ENCODE results near the gene NECTIN4.
"Not testable (repeated sequence)": the region's sequence is repeated elsewhere in the genome, so short reads cannot be mapped to it uniquely, and the experiment has no call there.

NECTIN4 gene

DNA sequence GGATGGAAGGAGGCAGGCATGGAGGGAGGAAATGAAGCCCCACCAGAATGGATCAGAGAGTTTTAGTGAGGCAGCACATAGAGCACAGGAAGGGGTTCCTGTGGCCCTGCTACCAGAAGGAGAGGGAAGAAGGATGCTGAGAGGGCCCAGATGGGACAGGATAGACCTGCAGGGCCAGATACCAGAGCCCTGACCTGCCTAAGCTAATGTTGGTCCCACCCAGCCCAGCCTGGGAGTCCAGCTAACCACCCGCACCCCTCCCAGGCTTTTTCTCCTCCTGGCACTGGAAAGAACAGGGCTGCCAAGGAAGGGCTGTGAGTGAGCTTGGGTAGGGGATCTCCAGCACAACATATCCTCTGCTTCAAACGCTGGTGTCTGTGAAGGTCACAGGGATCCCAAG is 6.9 kb downstream of the NECTIN4 start:
- DNase-seq (ENCODE audit: low read depth), result no peak

DNA sequence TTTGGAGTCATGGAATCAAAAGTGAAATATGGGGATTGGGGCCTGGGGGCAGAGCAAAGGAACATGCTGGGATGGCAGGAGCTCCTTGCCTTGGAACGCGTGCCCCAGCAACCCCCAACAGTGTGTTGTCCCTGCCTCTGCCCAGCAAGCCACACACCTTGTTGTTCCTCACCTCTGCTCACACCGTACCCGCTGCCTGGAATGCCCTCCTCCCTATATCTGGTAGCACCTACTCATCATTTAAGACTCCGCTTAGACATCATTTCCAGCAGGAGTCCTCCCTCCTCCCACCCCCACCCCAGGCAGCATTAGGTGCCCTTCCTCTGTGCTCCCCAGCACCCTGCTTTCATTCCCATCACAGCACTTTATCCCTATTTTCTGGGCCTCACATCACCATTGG is 7.8 kb downstream of the NECTIN4 start:
- DNase-seq (ENCODE audit: low read depth), result no peak

DNA sequence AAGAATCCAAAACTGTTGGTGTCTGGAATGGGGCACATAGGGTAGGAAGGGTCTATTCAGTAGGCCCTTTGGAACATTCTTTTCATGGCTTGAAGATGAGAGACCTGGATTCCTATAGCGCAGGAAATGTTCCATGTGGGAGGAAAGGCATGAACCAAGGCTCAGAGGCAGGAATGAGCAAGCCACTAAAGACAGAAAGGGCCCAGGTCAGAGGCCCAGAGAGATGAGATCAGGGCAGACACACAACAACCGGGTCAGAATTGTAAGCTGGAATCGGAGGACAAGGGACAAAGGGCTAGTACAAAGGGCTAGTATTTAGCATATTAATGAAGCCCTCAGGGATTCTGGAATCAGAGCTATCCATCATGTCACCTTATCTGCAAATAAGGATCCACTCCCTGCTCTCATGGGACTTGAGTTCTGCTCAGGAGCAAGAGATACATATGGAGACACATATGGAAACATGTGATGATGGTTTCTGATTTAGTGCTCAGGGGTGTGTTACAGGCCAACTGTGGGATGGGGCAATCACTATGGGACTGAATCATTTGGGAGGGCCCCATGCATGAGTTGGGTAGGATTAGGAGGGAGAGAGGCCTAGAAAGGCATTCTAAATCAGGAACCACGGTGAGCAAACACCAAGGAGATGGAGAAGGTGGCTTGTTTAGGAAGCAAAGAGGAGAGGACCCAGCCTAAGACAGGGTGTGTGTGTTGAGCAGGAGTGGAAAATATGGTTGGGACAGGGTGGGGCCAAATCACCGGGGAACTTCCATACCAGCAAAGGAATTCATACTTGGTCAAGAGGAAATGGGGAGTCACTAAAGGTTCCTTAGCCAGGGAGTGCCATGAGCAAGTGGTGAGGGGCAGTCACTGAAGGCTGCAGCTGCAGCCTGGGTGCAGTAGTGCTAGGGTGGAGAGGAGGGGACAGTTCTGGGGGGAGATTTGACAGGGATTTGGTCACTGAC is 8.6 kb downstream of the NECTIN4 start:
- no peak for DNase-seq (ENCODE audit: low read depth)

- no peak for DNase-seq (ENCODE audit: low read depth)
Measured at GRCh38 chr1:161079436-161080110, 9.8 kb downstream of the NECTIN4 start.

- no peak for DNase-seq (ENCODE audit: low read depth)
Measured at GRCh38 chr1:161077426-161077825, 11.9 kb downstream of the NECTIN4 start.

GRCh38 chr1:161076410-161076809 is 12.9 kb downstream of the NECTIN4 start:
- DNase-seq (ENCODE audit: low read depth), result no peak

DNA sequence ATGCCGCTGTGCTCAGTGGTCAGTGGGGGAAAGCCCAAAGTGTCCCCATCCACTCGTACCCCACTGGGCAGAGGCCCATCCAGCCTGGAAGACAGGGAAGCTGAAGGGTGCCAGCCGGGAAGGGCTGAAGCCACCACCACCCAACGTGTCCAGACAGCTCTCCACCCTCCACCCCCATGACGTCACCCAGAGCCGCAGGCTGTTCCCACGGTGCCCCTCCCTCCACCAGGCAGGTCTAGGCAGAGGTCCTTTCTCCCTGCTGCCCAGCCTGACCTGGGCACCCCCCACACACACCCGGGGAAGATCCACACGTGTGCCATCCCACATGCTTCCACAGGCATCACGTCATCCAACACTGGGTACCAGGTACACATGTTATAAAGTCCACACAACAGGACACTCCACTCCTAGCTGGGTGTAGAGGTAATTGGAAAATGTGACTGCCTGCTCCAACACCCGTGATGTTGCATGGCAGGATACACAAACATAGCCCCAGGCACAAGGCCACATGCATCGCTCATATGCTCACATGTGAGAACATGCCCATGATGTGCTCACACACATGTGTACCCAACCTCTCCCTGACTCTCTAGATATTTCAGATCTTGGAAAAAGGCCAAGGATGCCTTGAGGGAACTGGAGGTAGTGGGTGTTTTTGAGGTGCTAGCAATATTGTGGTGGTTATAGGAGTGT is 14.5 kb downstream of the NECTIN4 start:
- DNase-seq (ENCODE audit: low read depth), result no peak

DNA sequence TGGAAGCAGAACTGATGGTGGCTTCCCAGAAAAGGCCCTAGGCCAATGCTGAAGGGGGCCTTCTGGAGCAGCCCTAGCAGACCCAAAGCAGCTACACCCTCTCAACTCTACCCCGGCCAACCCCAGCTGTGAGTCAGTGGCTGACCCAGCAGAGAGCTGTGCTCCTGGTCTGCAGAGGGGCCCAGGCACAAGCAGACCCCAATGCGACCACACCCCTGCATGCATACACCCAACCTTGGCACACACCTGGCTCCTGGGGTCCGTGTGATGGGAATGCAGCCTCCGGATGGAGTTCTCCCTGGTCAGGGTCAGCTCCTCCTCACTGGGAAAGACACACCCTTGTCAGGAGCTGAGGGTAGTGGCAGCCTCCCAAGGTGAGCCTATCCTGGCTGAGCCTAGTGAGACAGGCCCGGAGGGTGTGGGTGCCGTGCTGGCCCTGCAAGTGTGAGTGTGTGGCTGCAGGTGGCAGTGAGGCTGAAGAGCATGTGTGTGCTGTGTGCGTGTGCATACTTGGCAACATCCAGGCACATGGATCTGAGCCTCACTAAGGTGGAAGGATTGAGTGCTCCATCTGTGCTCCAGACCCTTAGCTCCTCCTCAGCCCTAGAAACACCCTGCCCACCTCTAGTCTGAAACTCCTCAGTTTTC is 15.8 kb downstream of the NECTIN4 start:
- DNase-seq (ENCODE audit: low read depth), result no peak

DNA sequence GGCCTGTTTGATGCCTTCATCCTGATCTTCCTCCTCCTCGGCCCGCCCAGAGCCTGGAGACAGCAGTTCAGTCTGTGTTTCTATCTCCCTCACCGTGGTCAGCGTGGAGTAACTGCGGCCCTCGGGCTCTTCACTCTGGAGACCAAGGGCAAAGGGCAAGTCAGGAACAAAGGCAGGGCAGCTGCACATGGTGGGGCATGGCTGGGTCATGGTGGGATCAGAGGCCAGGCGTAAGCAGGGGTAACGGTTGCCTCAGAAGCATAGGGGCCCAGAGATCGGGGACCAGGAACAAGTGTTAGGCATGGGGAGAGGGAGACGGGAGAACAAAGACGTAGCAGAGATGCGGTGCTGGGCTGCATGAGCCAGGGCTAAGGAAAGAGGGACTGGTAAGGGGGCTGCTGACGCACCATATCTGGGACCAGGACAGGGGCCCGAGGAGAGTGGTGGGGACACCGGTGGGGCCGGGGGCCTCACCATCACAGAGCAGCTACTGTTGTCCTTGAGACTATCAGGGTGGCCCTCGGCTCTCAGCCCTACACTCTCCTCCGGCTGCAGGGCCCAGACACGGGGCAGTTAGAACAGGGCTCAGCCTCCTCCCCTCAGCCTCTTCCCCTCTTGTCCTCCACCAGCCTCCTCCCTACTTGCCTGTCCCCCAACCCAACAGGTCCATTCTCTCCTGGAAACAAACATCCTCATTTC is 16.5 kb downstream of the NECTIN4 start:
- no peak for DNase-seq (ENCODE audit: low read depth)

DNA sequence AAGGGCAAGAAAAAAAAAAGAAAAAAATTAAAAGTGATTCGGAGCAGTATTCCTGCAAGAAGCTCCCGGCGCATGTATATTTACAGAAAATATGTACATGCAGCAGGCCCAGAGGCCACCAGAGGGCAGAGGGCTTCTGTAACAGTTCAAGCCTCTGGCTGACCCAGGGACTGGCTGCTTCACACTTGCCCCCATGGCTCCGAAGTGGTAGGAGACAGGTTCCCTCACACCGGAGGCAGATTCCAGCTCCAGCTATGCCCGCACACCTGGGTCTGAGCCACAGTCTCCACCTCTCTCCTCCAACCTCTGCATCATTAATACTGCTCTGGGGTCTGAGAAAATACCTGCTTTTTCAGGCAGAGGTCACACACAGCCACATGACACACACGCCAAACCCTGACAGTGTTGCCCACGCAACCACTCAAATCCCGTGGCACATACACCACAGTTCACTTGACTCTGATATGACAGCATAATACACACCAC is 17.4 kb downstream of the NECTIN4 start:
- DNase-seq (ENCODE audit: low read depth), result no peak

- DNase-seq (ENCODE audit: low read depth), result no peak
Measured at GRCh38 chr1:161070761-161071160, 18.6 kb downstream of the NECTIN4 start.

GRCh38 chr1:161069731-161070270 is 19.6 kb downstream of the NECTIN4 start, which contains the start of gene ARHGAP30:
TSS of gene ARHGAP30 (minus strand) at chr1:161069891. CDS start at chr1:161069624, 267 bp downstream.
- peak; percentile 79 for DNase-seq (ENCODE audit: low read depth)

- DNase-seq (ENCODE audit: low read depth), result no peak
Measured at GRCh38 chr1:161069241-161069640, 20.1 kb downstream of the NECTIN4 start.

- DNase-seq (ENCODE audit: low read depth), result peak; percentile 82
Measured at GRCh38 chr1:161068306-161069234, 20.8 kb downstream of the NECTIN4 start.

GRCh38 chr1:161066694-161067093 is 22.7 kb downstream of the NECTIN4 start:
- DNase-seq (ENCODE audit: low read depth), result no peak

GRCh38 chr1:161065681-161066080 is 23.7 kb downstream of the NECTIN4 start:
- DNase-seq (ENCODE audit: low read depth), result not testable (repeated sequence)

- DNase-seq (ENCODE audit: low read depth), result not testable (repeated sequence)
Measured at GRCh38 chr1:161063936-161064335, 25.4 kb downstream of the NECTIN4 start.

DNA sequence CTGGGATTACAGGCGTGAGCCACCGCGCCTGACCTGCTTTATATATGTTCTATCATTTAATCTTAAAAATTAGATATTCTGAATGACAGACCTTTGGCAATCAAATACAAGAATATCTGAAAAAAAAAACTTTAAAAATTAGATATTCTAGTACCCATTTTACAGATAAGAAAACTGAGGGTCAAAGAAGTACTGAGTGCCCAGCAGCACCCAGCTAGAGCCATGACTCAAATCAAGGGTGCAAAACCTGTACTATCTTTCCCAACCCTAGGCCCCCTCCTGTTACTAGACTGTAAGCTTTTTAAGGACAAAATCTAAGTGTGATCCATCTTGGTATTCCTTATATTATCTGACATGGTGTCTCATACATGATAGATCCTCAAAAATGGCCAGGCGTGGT is 27.9 kb downstream of the NECTIN4 start:
- no peak for DNase-seq (ENCODE audit: low read depth)

DNA sequence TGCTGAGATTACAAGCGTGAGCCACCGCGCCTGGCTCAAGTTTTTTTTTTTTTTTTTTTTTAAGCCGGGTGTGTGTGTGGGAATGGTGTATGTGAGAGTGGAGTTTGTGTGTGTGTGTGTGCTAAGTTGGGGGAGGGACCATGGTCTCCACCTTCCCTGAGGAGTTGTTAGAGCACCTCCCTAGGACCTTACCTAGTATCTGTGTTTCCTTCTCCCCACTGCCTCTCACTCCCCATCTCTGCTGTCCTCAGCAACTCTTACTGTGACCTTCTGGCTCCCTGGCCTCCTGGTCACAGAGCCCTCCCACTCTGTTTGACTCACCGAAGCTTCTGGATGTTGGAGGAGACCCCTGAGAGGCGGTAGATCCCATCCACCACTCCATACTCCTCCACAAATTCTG is 30.1 kb downstream of the NECTIN4 start:
- DNase-seq (ENCODE audit: low read depth), result no peak

- DNase-seq (ENCODE audit: low read depth), result no peak
Measured at GRCh38 chr1:161054805-161055204, 34.6 kb downstream of the NECTIN4 start.

All from T-helper 22 cell (primary cell).